Heart left ventricle (tissue), 16 donors: ENCODE results near the gene ECHDC3. TPM values are rescaled to one million over a fixed set of nuclear protein-coding genes. Genes with fewer than 3 reads are reported as not detected.

Experiments
- ATAC-seq, 4 donors: fragments of 200-7000 bp; cut with Tn5 transposase; one replicate each; pipeline ENCODE4 v1.9.1; 2020 to 2022; ENCODE audit warnings: moderate library complexity in 4 of 4, mild to moderate bottlenecking in 3 of 4, moderate number of reproducible peaks in 1 of 4
- DNase-seq, 5 donors: peaks; one replicate each; pipeline ENCODE4 v3.0.0-alpha.2; 2020
- H3K27ac ChIP-seq, 12 donors: fragments of 200-600 bp; sonication (generic) in 4 of 12; one replicate each; pipeline versions ENCODE4 v1.5.0 to v1.8.0; 2016 to 2022; ENCODE audit warnings: mild to moderate bottlenecking in 2 of 12
- H3K27me3 ChIP-seq, 9 donors: fragments of 200-600 bp; sonication (generic) in 2 of 9; one replicate each; pipeline versions ENCODE4 v1.5.1 to v1.8.0; 2016 to 2022; ENCODE audit warnings: mild to moderate bottlenecking in 3 of 9
- H3K36me3 ChIP-seq, 9 donors: fragments of 200-600 bp; sonication (generic) in 2 of 9; one replicate each; pipeline versions ENCODE4 v1.5.0 to v1.8.0; 2018 to 2022; ENCODE audit warnings: mild to moderate bottlenecking in 2 of 9
- H3K4me1 ChIP-seq, 12 donors: fragments of 200-600 bp; sonication (generic) in 4 of 12; one replicate each; pipeline versions ENCODE4 v1.5.0 to v1.8.0; 2016 to 2022; ENCODE audit warnings: mild to moderate bottlenecking in 3 of 12
- H3K4me3 ChIP-seq, 12 donors: fragments of 200-600 bp; sonication (generic) in 4 of 12; one replicate each; pipeline versions ENCODE4 v1.5.0 to v1.8.0; 2017 to 2022; ENCODE audit warnings: mild to moderate bottlenecking in 9 of 12, moderate library complexity in 4 of 12
- H3K9me3 ChIP-seq, 12 donors: fragments of 200-600 bp; sonication (generic) in 4 of 12; one replicate each; pipeline versions ENCODE4 v1.5.0 to v1.8.0; 2016 to 2022; ENCODE audit warnings: mild to moderate bottlenecking in 1 of 12
- CTCF ChIP-seq, 12 donors: fragments of 200-600 bp; sonication (generic) in 4 of 12; IDR thresholded peaks; one replicate each; pipeline versions ENCODE4 v1.5.0 to v1.8.0; 2018 to 2022; ENCODE audit warnings: antibody characterized with exemption in 12 of 12, mild to moderate bottlenecking in 5 of 12
- POLR2A ChIP-seq, 2 donors: fragments of 450-650 bp; IDR thresholded peaks; one replicate each; pipeline ENCODE4 v1.6.1; 2017; ENCODE audit warnings: antibody characterized with exemption in 2 of 2, mild to moderate bottlenecking in 2 of 2, moderate library complexity in 2 of 2
- WGBS, 4 donors: extraction: QIAGEN DNeasy Blood & Tissue Kit in 2 of 4; methylation state at CpG; one replicate each; pipeline versions ENCODE4 v1.1.5 to v1.1.7; 2013 to 2018; 5-methylcytosine and 5-hydroxymethylcytosine counted together
- intact Hi-C, 10 donors: fragments of 100-400 bp; cut with DNase I; formaldehyde crosslinking; loops; one replicate each; pipeline versions ENCODE4 v1.11.1 to v1.14.2; 2022
- polyA plus RNA-seq, 2 donors: library from polyadenylated mRNA; stranded (reverse); fragments of 200-250 nt; gene quantifications; one replicate each; pipeline ENCODE4 v1.2.3, GENCODE V29; 2013
- total RNA-seq, 9 donors: library from RNA; depleted of rRNA in 2 of 9; stranded (reverse); fragments of >200 nt in 2 of 9; fragmentation: NEBNext Ultra II Directional in 3 of 9; extraction: Animal tissue kit (Norgen Biotek cat#: 25700) in 3 of 9; gene quantifications; one replicate each; pipeline versions ENCODE4 v1.1.0 to v1.2.4, GENCODE V29; 2016 to 2023
- donor health status: ischemic (EF 13 %, LVEDD 7.1; RV severe dilation, severe dysfunction).
- donor health status: healthy with polysubstance abuse.
- donor health status: DM: no; HTN: yes; CAD: no.
- donor health status: DM: no; HTN: no; CAD: no.
- donor health status: ischemic (EF 25% LVEDD 6.9; RV normal size, moderate dysfunction).
- donor health status: ischemic (EF 25% LVEDD 5.7; RV mildly dilated, moderate dysfunction).
- donor health status: healthy.
- donor health status: DM: yes; HTN: yes; CAD: no.
- donor health status: ischemic (EF 35%, LVEDD 5.7; RV mildly dilated, moderate dysfunction).
- donor health status: nonischemic (EF 11% LVEDD 7.7; RV severe dilation, severe dysfunction).
- donor health status: DM: yes; HTN: yes; CAD: no.
- donor health status: PGD.
- donor health status: ischemic (EF 29% LVEDD 5.4; RV normal size, mild dysfunction).
- donor health status: nonischemic (EF 23%, LVEDD 6.1; RV moderate dilation, normal function).

The ECHDC3 gene
- total and polyA plus RNA-seq, 11 donors: 30.2 to 554 (median 66.1) TPM

GRCh38 chr10:11772575-11773288, 30.6 kb downstream of the ECHDC3 start:
- 83 to 93% (median 86%) methylated on average over 16 of the region's 16 CpGs for WGBS, 4 donors
- no peaks in the 10 kb centered on the region for H3K36me3 ChIP-seq
- H3K27me3 ChIP-seq: peaks cover 0 to 7% (median 0%) of the 10 kb centered on the region in 9 donors
- H3K27ac ChIP-seq: no peak overlapping the region
- no peaks in the 10 kb centered on the region for H3K4me1 ChIP-seq
- TF ChIP-seq CTCF (IDR thresholded peaks at IDR 0.05) (no peak), POLR2A (IDR thresholded peaks at IDR 0.05) (no peak)
- intact Hi-C loops: no loop called here
- H3K9me3 ChIP-seq: no peaks in the 10 kb centered on the region
- no peak overlapping the region for H3K4me3 ChIP-seq
- ATAC-seq: peak in 1 of 4 donors; percentile 20
- no peak for DNase-seq

DNA sequence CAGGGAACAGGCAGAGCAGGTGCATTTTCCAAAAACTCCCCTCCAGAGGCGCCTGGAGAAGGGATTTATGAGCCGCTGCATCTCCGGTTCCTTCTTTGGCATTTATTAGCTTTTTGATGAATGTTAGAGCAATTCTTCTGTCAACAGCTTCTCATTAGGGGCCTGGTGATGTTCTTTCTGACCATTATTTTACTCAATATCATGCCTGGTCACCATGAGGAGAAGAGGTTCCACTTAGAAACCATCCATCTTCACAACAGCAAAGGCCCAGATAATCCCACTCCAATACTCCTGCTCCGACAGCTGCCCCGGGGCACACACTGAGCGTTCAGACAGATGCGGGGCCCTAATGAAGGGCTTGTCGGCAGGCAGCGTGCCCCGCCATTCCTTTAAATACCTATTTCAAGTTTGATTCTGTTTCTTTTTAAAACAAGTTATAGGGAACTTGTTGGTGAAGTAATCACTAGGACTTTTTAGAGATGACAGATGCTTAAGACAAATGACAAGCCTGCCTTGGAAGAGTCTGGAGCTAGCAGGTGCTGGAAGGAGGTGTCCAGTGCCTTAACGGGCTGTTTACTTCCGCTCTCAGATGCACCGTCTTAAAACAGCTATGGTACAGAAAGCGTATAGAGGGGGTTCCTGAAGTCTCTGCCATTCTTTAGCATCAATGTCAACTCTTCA, 31.7 kb downstream of the ECHDC3 start:
- no peak overlapping the region for H3K4me3 ChIP-seq
- TF ChIP-seq CTCF (IDR thresholded peaks at IDR 0.05): no peak
- TF ChIP-seq POLR2A (IDR thresholded peaks at IDR 0.05): no peak
- H3K4me1 ChIP-seq: no peaks in the 10 kb centered on the region
- H3K27ac ChIP-seq: no peak overlapping the region
- no peaks in the 10 kb centered on the region for H3K36me3 ChIP-seq
- no peaks in the 10 kb centered on the region for H3K9me3 ChIP-seq
- intact Hi-C loops: no loop called here
- peaks cover 0 to 7% (median 0%) of the 10 kb centered on the region in 9 donors for H3K27me3 ChIP-seq
- no peak for ATAC-seq
- no peak for DNase-seq
- 92 to 94% (median 93%) methylated on average over 14 of the region's 14 CpGs for WGBS, 4 donors

DNA sequence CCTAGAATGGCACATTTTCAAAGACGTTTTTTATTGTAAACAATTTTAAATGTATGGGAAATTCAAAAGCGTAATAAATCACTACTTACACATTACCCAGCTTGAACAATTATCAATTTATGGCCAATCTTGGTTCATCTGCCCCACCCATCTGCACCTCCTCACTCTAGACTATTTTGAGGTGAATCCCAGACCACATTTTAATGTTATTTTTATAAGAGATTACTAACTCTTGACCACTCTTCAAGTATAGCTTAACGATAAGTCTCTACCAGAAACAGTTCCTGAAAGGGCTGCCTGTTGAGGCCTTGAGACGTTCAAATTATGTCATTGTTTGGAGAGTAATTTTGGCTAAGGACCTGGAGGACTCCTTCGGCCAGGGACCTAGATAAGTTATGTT, 33.2 kb downstream of the ECHDC3 start:
- Histone ChIP-seq H3K27ac (no peak overlapping the region), H3K27me3 (peaks cover 0 to 7% (median 0%) of the 10 kb centered on the region in 9 donors), H3K4me1 (no peaks in the 10 kb centered on the region), H3K36me3 (no peaks in the 10 kb centered on the region), H3K9me3 (no peaks in the 10 kb centered on the region), H3K4me3 (no peak overlapping the region)
- no peak for ATAC-seq
- intact Hi-C loops: no loop called here
- no peak for DNase-seq
- 47 to 74% (median 64%) methylated on average over 5 of the region's 5 CpGs for WGBS, 4 donors
- TF ChIP-seq CTCF (IDR thresholded peaks at IDR 0.05) (no peak), POLR2A (IDR thresholded peaks at IDR 0.05) (no peak)

GRCh38 chr10:11776080-11776479, 33.9 kb downstream of the ECHDC3 start:
- peaks cover 0 to 7% (median 0%) of the 10 kb centered on the region in 9 donors for H3K27me3 ChIP-seq
- no peak overlapping the region for H3K27ac ChIP-seq
- 90 to 95% (median 91%) methylated on average over 3 of the region's 3 CpGs for WGBS, 4 donors
- ATAC-seq (no peak), DNase-seq (no peak)
- no peaks in the 10 kb centered on the region for H3K9me3 ChIP-seq
- H3K4me3 ChIP-seq: no peak overlapping the region
- intact Hi-C loops: no loop called here
- no peak for TF ChIP-seq CTCF (IDR thresholded peaks at IDR 0.05)
- no peak for TF ChIP-seq POLR2A (IDR thresholded peaks at IDR 0.05)
- no peaks in the 10 kb centered on the region for H3K36me3 ChIP-seq
- H3K4me1 ChIP-seq: no peaks in the 10 kb centered on the region
